Activated B cell treated with CpG ODN at 0.5 μM for 24 hours (primary cell): ENCODE results near the gene RNF112. TPM values are rescaled to one million over a fixed set of nuclear protein-coding genes. Genes with fewer than 3 reads are reported as not detected.

Experiments used
- ATAC-seq: fragments of 200-7000 bp; cut with Tn5 transposase; one replicate; pipeline ENCODE4 v1.10.0; 2021; ENCODE audit warnings: low read depth, mild to moderate bottlenecking, moderate library complexity
- CTCF ChIA-PET: fragments of 350-600 bp; sonication (Branson Sonifier 250); formaldehyde crosslinking; loops from one replicate; lab custom pipeline; 2021; ENCODE audit warnings: antibody characterized with exemption; lab: Charles Lee
- POLR2A ChIA-PET: fragments of 350-600 bp; sonication (Branson Sonifier 250); formaldehyde crosslinking; loops from one replicate; lab custom pipeline; 2021; ENCODE audit warnings: antibody characterized with exemption; lab: Charles Lee
- DNase-seq: peaks from one replicate; pipeline ENCODE4 v3.0.0; 2022
- H3K27ac Mint-ChIP-seq: one replicate; pipeline ENCODE4 v1.8.0; 2020; ENCODE audit warnings: mixed read lengths
- H3K27me3 Mint-ChIP-seq: one replicate; pipeline ENCODE4 v1.8.0; 2021; ENCODE audit warnings: mixed read lengths
- H3K36me3 Mint-ChIP-seq: one replicate; pipeline ENCODE4 v1.8.0; 2021; ENCODE audit warnings: low read depth, mixed read lengths
- H3K4me1 Mint-ChIP-seq: one replicate; pipeline ENCODE4 v1.8.0; 2021; ENCODE audit warnings: mixed read lengths
- H3K4me3 Mint-ChIP-seq: one replicate; pipeline ENCODE4 v1.8.0; 2020; ENCODE audit warnings: mild to moderate bottlenecking, mixed read lengths
- H3K9me3 Mint-ChIP-seq: one replicate; pipeline ENCODE4 v1.8.0; 2020; ENCODE audit warnings: mixed read lengths
- intact Hi-C: fragments of 100-400 bp; cut with micrococcal nuclease; formaldehyde crosslinking; loops from one replicate; pipeline ENCODE4 v1.15.1; 2024
- total RNA-seq: library from RNA; stranded (reverse); gene quantifications from 2 replicates; pipeline ENCODE4 v1.2.3, GENCODE V29; 2022
- TF ChIP-seq, protein P1 (sequence below): fragments of 200-600 bp; IDR thresholded peaks from one replicate; pipeline ENCODE4 v1.8.0; 2022; ENCODE audit warnings: antibody characterized with exemption, mild to moderate bottlenecking

The RNF112 gene
- total RNA-seq, 1 donor from 2014 or later: 0.51 TPM

GRCh38 chr17:19397556-19398041 lies 13.4 kb upstream of the RNF112 start:
- ChIA-PET POLR2A (no interaction called here), CTCF (no interaction called here)
- Mint-ChIP-seq H3K36me3 (no peaks in the 10 kb centered on the region), H3K4me3 (no peak overlapping the region), H3K27ac (no peak overlapping the region), H3K27me3 (peaks cover 5% of the 10 kb centered on the region), H3K9me3 (no peaks in the 10 kb centered on the region), H3K4me1 (no peaks in the 10 kb centered on the region)
- intact Hi-C loops: no loop called here
- DNase-seq: no peak
- ATAC-seq: no peak
- TF ChIP-seq, protein P1, sequence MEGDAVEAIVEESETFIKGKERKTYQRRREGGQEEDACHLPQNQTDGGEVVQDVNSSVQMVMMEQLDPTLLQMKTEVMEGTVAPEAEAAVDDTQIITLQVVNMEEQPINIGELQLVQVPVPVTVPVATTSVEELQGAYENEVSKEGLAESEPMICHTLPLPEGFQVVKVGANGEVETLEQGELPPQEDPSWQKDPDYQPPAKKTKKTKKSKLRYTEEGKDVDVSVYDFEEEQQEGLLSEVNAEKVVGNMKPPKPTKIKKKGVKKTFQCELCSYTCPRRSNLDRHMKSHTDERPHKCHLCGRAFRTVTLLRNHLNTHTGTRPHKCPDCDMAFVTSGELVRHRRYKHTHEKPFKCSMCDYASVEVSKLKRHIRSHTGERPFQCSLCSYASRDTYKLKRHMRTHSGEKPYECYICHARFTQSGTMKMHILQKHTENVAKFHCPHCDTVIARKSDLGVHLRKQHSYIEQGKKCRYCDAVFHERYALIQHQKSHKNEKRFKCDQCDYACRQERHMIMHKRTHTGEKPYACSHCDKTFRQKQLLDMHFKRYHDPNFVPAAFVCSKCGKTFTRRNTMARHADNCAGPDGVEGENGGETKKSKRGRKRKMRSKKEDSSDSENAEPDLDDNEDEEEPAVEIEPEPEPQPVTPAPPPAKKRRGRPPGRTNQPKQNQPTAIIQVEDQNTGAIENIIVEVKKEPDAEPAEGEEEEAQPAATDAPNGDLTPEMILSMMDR: no peak

- DNase-seq: no peak
- H3K36me3 Mint-ChIP-seq: no peaks in the 10 kb centered on the region
- TF ChIP-seq, protein P1: no peak
- H3K27ac Mint-ChIP-seq: no peak overlapping the region
- peaks cover 5% of the 10 kb centered on the region for H3K27me3 Mint-ChIP-seq
- intact Hi-C loops: no loop called here
- H3K9me3 Mint-ChIP-seq: no peaks in the 10 kb centered on the region
- no peak overlapping the region for H3K4me3 Mint-ChIP-seq
- ChIA-PET POLR2A (no interaction called here), CTCF (no interaction called here)
- H3K4me1 Mint-ChIP-seq: no peaks in the 10 kb centered on the region
- ATAC-seq: no peak
These were observed 12.5 kb upstream of the RNF112 start for GRCh38 chr17:19398301-19399181.

- no peak for ATAC-seq
These were observed 11.1 kb upstream of the RNF112 start for GRCh38 chr17:19399750-19400450.

DNA sequence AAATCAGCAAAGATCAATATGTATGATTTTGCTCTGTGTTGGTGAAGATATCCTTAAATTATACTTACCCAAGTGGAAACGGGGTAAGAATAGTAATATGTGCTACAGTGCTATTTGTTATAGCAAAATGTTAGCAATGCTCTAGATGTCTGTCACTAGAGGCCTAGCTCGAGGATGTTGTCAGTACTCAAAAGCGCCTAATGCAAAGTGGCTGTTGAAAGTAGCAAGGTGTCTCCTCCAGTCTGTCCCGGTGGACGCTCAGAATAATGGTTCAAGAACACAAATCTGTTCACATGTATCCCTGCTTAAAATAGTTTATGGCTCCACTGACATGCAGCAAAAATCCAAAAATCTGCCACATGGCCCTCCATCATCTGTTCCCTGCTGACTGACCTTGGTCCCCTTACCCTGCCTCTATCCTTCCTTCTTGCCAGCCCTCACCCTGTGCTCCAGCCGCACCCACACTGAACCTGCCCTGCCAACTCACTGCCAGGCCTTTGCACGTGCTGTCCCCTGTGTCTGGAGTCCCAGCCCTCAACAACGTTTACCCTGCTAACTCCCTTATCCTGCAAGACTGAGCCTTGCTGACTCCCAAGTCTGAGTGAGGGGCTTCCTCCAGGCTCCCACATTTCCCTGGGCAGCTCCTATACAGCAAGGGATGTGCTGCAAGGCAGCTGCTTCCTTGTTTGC lies 9.6 kb upstream of the RNF112 start:
- ChIA-PET CTCF (interaction anchor here (0.6 kb wide), 1 partner anchor 51 kb away, joined by 4 read pairs; no protein-coding TSS in a partner anchor), POLR2A (no interaction called here)
- Mint-ChIP-seq H3K9me3 (no peaks in the 10 kb centered on the region), H3K36me3 (no peaks in the 10 kb centered on the region), H3K27ac (no peak overlapping the region), H3K27me3 (peaks cover 5% of the 10 kb centered on the region), H3K4me1 (no peaks in the 10 kb centered on the region), H3K4me3 (no peak overlapping the region)
- intact Hi-C loops: no loop called here
- DNase-seq (no peak), ATAC-seq (no peak)
- TF ChIP-seq, protein P1: no peak

More at GRCh38 chr17:19399750-19400450, 11.1 kb upstream of the RNF112 start:
- Mint-ChIP-seq H3K36me3 (no peaks in the 10 kb centered on the region), H3K27ac (no peak overlapping the region), H3K27me3 (peaks cover 5% of the 10 kb centered on the region), H3K4me3 (no peak overlapping the region), H3K4me1 (no peaks in the 10 kb centered on the region), H3K9me3 (no peaks in the 10 kb centered on the region)
- DNase-seq: no peak
- CTCF ChIA-PET: no interaction called here
- intact Hi-C loops: no loop called here
- POLR2A ChIA-PET: interaction anchor here (0.5 kb wide), 1 partner anchor 365 kb away, joined by 3 read pairs; no protein-coding TSS in a partner anchor
- TF ChIP-seq, protein P1: no peak
